NCI-H82 (cell line): Measurements from ENCODE around the gene GRIK4.

Experiments used
- DNase-seq: peaks from one replicate; lab custom pipeline; 2025; lab: John Stamatoyannopoulos, UW

GRIK4 gene

DNA sequence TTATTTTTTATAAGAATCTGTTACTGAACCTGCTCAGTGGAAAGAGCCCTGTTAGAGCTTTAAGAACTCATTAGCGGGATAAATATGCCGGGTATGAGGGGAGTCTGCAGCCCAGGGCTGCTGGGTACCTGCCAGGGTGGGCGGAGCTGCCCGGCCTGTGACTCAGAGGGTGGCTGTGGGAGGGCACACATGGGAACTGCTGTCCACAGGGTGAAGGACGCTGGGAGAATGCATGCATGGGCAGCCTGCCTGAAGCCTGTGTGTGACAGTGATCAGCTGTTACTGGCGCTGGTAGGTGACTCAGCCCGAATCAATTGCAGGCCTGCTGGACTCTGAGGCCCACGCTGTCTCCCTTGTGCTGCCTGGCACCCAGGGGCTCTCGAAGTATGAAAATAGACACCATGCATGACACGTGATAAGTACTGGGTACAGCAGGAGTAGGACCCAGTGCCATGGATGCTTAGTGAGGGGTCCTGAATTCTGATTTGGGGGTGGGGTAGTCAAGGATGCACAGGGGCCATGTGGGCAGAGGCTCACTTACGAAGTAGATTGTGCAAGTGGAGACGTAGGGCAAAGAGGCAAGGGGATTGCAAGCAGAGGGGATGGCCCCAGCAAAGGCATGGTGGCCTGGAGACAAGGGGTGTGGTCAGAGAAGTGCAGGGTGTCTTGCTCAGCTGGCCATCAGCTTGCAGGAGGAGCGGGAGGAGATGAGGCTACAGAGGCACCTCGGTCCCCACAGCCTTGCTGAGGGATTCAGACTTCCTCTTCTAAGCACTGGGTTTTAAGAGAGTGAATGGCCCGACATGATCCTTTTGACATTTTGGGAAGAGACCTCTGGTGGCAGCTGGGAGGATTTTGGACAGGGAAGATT is 36.5 kb downstream of the GRIK4 start:
- peak; percentile 23 for DNase-seq

GRCh38 chr11:120548682-120549209 is 37.2 kb downstream of the GRIK4 start:
- no peak for DNase-seq

DNA sequence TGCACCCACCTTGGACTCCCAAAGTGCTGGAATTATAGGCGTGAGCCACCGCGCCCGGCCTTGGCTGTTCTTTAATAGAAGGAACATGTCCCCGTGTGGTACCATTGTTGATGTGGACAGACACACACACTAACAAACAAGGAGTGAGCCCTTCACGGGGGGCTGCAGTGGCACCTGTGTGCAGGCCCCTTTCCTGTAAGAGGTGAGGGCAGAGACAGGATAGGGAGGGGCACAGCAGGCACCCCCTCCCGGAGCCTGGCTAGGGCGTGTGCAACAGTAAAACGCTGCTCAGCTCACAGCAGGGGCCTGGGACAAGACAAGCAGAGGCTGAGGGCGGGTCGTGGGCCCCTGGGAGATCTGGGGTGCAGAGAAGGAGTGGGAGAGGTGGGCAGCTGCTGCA is 37.8 kb downstream of the GRIK4 start:
- DNase-seq = no peak

DNA sequence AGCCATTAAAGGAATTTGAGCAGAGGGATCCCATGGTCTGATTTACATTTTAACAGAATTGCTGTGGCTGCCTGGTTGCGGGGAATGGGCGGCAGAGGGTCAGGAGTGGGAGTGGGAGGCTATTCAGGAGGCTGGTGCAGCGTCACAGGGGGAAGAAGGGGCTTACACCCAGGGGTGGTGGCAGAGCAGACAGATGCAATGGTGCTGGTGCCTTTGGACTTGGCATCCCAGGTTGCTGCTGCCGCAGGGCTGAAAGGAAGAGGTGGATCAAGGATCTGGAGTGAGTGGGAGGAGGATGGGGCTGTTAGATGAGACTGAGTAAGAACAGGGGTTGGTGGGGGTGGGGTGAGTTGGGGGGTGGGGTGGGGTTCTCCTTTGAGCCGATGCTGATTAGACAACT is 38.5 kb downstream of the GRIK4 start:
- DNase-seq = no peak

DNA sequence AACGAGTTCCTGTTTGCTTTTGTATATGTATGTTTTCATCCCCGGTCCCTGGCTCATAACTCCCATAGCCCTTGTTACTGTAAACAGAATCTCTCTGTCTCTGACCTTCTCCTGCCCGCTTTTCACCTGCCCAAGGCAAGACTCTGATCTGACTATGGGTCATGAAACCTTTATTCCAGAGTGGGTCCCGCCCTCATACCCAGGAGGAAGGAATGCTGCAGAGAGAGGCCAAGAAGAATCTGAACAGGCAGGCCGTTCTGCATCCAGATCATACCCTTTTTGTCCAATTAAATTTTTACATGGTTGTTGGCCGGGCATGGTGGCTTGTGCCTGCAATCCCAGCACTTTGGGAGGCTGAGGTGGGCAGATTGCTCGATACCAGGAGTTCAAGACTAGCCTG is 39.6 kb downstream of the GRIK4 start:
- no peak for DNase-seq

GRCh38 chr11:120554766-120555432 is 43.4 kb downstream of the GRIK4 start:
- no peak for DNase-seq

- DNase-seq = no peak
These were observed 43.9 kb downstream of the GRIK4 start for GRCh38 chr11:120555433-120555773.

DNA sequence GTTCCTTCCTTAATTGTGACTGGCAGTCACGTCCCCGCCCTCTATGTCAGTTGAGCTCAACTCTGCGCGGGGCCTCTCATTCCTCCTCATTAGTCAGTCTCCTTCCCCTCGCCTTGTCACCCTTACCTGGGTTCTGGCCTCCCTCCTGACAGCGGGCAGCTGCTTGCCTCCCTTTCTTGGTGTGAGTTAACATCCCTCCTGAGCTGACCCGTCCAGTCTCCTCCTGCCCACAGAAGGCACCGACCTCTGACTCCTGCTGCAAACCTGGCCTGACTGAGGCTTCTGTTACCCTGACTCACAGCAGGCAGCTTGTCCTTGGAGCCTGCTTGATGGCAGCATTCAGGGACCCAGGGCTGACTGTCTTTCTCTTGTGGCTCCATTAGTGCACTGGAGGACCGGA is 45.2 kb downstream of the GRIK4 start:
- DNase-seq = no peak

DNA sequence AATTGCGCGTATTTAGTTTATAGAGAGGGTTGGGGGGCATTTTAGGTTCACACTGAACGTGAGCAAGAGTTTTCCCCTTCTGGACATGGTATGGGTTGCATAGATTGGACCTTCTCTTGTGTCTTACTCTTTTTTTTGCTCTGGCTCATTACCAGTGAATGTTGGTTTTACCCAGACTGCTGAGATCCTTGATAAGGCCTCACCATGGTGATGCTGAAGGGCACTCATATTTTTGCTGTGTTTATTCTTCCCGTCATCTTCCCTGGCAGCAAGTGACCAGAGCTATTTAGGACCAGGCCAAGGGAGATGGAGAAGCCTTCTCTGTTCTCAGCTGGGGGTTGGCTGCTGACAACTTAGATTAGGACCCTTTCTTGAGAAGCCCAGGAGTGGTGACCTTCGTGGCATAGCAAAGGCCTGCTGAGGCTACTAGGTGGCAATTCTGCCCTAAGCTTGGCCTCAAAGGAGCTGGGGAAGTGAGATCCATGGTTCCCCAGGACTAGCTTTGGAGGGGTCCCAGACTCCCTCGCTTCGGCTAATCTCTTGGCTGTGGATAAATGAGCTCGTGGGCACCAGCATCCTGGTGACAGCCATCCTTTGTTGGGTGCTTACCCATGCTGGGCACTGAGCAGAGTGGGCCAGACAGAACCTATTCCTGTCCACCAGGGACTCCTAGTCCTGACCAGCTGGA is 47.3 kb downstream of the GRIK4 start:
- DNase-seq = no peak

DNA sequence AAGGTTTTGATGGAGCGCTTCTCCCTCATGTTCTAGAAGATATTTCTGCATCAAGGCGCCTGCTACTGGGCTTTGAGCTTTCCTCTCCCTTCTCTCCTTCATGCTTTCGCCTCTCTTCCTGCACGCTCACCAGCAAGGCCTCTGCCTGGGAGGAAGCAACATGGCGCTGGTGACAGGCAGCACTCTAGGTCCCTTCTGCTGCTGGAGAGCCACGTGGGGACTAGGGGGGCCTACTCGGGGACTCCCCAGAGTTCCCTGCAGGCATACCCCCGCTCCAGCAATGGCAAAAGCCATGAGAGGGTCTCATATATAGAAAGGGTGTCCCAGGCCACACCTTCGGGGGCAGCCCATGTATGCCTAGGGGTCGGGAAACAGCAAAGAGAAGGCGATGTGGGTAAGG is 49.7 kb downstream of the GRIK4 start:
- DNase-seq = no peak

- DNase-seq = no peak
These were observed 51.4 kb downstream of the GRIK4 start for GRCh38 chr11:120562806-120563425.

DNA sequence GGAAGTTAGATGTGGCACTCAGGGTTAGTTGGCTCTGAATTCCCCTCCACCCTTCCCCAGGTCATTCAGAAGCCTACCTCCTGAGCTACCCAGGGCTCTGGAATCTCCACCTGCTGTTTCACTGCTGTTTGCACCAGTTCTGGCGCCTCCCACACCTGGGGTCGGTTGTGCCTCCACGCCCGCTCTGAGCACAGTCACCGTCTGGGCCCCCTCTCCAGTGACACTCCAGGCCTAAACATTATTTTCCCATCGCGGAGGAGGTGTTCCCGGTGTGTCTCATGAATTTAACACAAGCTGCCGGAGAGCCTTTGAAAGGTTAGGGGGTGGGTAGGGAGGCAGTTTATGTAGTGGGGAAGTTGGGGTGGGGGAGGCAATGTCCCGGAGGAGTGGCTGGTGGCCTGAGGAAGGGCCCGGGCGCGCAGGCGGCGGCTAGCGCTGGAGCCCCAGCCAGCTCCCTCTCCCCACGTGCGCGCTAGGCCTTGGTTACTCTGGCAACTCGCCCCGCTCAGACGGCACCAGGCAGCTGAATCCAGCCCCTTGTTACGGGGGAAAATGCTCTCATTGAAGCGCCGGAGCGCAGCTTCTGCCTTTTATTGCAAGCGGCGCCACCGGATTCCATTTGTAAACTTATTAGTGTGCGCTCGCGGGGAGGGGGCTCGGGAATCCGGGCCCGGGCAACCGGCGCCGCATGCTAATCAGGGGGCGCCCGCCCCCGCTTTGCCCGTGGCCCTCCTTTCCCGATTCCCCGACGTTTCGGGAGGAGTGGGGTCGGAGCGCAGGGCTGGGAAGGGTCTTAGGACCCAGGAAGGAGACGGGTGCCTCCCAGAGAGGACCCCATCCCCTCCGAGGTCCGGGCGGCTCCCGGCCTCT is 52.4 kb downstream of the GRIK4 start:
- peak; percentile 20 for DNase-seq

DNA sequence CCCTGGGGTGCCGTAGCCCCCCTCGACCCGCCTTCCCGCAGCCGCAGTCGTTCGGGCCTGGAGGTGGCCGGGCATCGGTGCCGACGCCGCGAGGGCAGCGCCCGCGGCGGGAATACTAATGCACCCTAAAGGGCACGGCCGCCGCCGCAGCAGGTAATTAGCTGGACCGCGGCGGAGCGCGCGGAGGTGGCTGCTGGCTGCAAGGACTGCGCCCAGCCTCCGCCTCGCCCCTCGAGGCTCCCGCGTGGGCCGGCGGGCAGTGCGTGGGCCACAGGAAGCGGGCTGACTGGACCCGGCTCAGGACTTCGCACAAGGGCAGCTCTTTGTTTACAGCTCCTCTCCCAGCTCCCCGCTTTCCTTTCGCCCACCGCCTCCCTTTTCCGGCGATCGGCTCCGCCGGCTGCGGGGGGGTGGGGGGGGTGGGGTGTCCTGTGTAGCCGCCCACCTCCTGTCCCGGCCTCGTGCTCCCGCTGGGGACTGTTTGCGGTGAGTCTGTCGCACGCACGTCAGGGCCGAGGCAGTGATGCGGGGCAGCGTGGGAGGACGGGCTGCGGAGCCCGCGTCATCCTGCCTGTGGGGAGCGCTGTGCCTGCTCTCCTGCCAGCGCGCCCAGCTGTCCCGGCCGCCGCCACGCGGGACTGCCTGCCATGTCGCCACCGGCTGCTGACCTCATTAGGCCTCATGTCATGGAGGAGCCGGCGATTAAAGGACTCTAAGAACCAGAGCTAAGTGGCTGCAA is 53.2 kb downstream of the GRIK4 start:
- DNase-seq = peak; percentile 53

DNA sequence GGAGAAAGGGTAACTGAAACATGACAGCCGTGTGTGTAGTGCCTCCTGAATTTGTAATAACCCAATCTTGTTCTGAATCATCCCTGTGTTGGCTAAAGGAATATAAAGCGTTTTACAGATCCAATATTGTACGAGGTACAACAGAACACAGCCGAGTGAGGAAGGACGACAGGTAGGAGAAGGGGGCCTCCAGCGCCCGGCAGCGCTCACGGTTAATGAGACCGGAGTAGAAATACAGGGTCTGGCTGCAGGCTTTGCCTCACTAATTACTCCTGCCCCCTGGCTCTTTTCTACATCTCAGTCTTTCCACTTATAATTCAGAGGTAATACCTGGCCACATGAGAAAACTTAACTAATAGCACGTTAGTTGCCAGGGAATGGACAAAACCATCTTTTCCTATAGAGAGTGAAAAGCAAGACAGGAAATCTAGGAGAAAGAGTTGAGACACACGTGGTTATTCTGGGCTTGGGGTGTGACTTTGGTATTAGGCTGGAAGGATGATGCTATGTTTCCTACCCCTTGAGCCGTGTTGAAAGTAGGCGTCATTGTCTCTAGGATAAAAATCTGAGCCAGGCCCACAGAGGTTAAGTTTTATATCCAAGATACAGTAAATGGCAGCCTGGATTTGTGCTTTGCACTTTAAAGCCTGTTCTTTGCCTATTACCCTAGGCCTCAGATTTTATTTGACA is 54.1 kb downstream of the GRIK4 start:
- DNase-seq = no peak

GRCh38 chr11:120566176-120566575 is 54.6 kb downstream of the GRIK4 start:
- peak; percentile 16 for DNase-seq

DNA sequence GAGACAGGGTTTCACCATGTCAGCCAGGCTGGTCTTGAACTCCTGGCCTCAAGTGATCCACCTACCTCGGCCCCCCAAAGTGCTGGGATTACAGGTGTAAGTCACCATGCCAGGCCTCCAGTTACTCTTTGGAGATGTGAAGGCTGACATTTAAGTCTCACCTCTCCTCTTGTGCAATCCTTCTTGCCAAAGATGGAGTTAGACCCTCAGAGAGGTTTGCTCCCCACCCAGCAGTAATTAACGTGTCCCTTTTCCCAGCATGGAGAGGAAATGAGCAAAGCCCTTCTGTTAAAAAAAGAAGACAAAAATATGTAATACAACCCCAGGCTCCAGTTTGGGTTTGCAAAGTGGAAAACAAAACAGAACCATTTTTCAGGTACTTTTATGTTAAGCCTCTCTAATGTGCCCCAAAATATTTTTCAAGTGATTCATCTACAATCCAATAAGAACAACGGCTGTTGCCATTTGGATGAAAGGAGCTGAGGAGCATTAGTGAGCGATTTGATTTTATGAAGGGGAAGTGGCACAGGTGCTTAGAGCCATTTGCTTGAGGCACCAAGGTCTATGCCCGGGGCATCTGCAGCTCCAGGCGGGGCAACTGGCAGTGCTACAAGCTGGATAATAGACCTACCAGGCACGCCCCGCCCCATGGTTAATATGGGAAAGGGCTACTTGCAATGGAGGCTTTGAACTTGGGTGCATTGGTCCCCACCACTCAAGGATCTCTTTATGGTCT is 57.2 kb downstream of the GRIK4 start:
- DNase-seq = no peak

DNA sequence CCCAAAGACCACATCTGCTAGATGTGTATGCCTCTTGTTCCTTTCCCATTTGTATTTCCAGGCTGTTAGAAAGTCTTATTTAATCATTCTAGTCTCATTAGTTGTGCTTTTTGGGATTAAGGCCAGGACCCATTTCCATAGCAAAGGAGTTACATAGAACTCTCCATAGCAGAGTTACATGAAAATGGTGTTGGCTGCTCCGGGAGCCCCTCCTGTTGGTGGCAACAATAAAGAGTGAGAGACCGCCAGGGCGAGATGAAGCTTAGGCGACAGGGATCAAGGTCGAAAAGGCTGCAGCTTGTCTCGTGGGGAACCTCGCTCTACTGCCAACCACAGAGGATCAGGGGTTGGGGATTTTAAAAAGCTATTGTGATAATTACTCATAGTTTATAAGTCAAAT is 58.3 kb downstream of the GRIK4 start:
- DNase-seq = peak; percentile 26

- DNase-seq = no peak
These were observed 59.9 kb downstream of the GRIK4 start for GRCh38 chr11:120571476-120571875.

- no peak for DNase-seq
These were observed 62.3 kb downstream of the GRIK4 start for GRCh38 chr11:120573756-120574354.
